Muscle layer of duodenum (tissue), 2 donors: ENCODE data around the gene CDC42EP5.

ENCODE experiments used
- H3K27ac ChIP-seq: one replicate; pipeline ENCODE4 v1.7.0; 2013; ENCODE audit warnings: mild to moderate bottlenecking, low read length
- H3K27me3 ChIP-seq: one replicate; pipeline ENCODE4 v1.7.0; 2013; ENCODE audit warnings: low read depth, mild to moderate bottlenecking, control low read depth, low read length
- H3K36me3 ChIP-seq, 2 donors: one replicate each; pipeline ENCODE4 v1.7.0; 2013; ENCODE audit warnings: low read length in 2 of 2, control low read depth in 1 of 2, mild to moderate bottlenecking in 1 of 2; ENCODE audit not compliant: insufficient read depth in 2 of 2, control insufficient read depth in 1 of 2
- H3K4me1 ChIP-seq, 2 donors: one replicate each; pipeline ENCODE4 v1.7.0; 2013; ENCODE audit warnings: low read length in 2 of 2, mild to moderate bottlenecking in 2 of 2, control low read depth in 1 of 2, moderate library complexity in 1 of 2; ENCODE audit not compliant: insufficient read depth in 2 of 2, control insufficient read depth in 1 of 2
- H3K4me3 ChIP-seq, 2 donors: one replicate each; pipeline ENCODE4 v1.7.0; 2013; ENCODE audit warnings: low read length in 2 of 2, low read depth in 1 of 2, mild to moderate bottlenecking in 1 of 2
- H3K9me3 ChIP-seq, 2 donors: one replicate each; pipeline ENCODE4 v1.7.0; 2013; ENCODE audit warnings: low read length in 2 of 2, control low read depth in 1 of 2, mild to moderate bottlenecking in 1 of 2; ENCODE audit not compliant: control insufficient read depth in 1 of 2
- donor health status: healthy.

Gene CDC42EP5

GRCh38 chr19:54460230-54461005 lies 12.7 kb downstream of the CDC42EP5 start:
- Histone ChIP-seq H3K27ac (no peak overlapping the region), H3K4me3 (no peak overlapping the region), H3K36me3 (peaks cover 40 to 65% of the 10 kb centered on the region in 2 donors), H3K9me3 (no peaks in the 10 kb centered on the region), H3K4me1 (peaks cover 4 to 33% of the 10 kb centered on the region in 2 donors), H3K27me3 (no peaks in the 10 kb centered on the region)

- Histone ChIP-seq H3K4me1 (peaks cover 4 to 33% of the 10 kb centered on the region in 2 donors), H3K27ac (no peak overlapping the region), H3K36me3 (peaks cover 49 to 74% of the 10 kb centered on the region in 2 donors), H3K9me3 (no peaks in the 10 kb centered on the region), H3K4me3 (no peak overlapping the region), H3K27me3 (no peaks in the 10 kb centered on the region)
These were observed 13.5 kb downstream of the CDC42EP5 start for GRCh38 chr19:54459282-54460229.

- Histone ChIP-seq H3K4me3 (no peak overlapping the region), H3K27me3 (no peaks in the 10 kb centered on the region), H3K27ac (no peak overlapping the region), H3K4me1 (peaks cover under 1 to 25% of the 10 kb centered on the region in 2 donors), H3K36me3 (peaks cover 57 to 82% of the 10 kb centered on the region in 2 donors), H3K9me3 (no peaks in the 10 kb centered on the region)
These were observed 14.3 kb downstream of the CDC42EP5 start for GRCh38 chr19:54458648-54459281.

- no peak overlapping the region for H3K27ac ChIP-seq
- H3K4me3 ChIP-seq = no peak overlapping the region
- peaks cover 64 to 89% of the 10 kb centered on the region in 2 donors for H3K36me3 ChIP-seq
- H3K27me3 ChIP-seq = no peaks in the 10 kb centered on the region
- peaks cover 0 to 31% of the 10 kb centered on the region in 2 donors for H3K4me1 ChIP-seq
- no peaks in the 10 kb centered on the region for H3K9me3 ChIP-seq
These were observed 15.1 kb downstream of the CDC42EP5 start for GRCh38 chr19:54457773-54458647.

GRCh38 chr19:54456423-54457373 lies 16.4 kb downstream of the CDC42EP5 start:
- Histone ChIP-seq H3K4me1 (peaks cover 0 to 21% of the 10 kb centered on the region in 2 donors), H3K27ac (no peak overlapping the region), H3K4me3 (no peak overlapping the region), H3K36me3 (peaks cover 78 to 97% of the 10 kb centered on the region in 2 donors), H3K9me3 (no peaks in the 10 kb centered on the region), H3K27me3 (no peaks in the 10 kb centered on the region)

- Histone ChIP-seq H3K4me3 (no peak overlapping the region), H3K4me1 (peaks cover 5 to 21% of the 10 kb centered on the region in 2 donors), H3K27ac (no peak overlapping the region), H3K27me3 (no peaks in the 10 kb centered on the region), H3K9me3 (no peaks in the 10 kb centered on the region), H3K36me3 (peaks cover 84 to 95% of the 10 kb centered on the region in 2 donors)
These were observed 17.2 kb downstream of the CDC42EP5 start for GRCh38 chr19:54455786-54456422.

GRCh38 chr19:54454781-54455675 lies 18.1 kb downstream of the CDC42EP5 start:
- no peaks in the 10 kb centered on the region for H3K27me3 ChIP-seq
- no peak overlapping the region for H3K4me3 ChIP-seq
- H3K36me3 ChIP-seq = peaks cover 82 to 89% of the 10 kb centered on the region in 2 donors
- H3K27ac ChIP-seq = no peak overlapping the region
- no peaks in the 10 kb centered on the region for H3K9me3 ChIP-seq
- H3K4me1 ChIP-seq = peaks cover 8 to 25% of the 10 kb centered on the region in 2 donors

- Histone ChIP-seq H3K27ac (no peak overlapping the region), H3K4me3 (no peak overlapping the region), H3K36me3 (peaks cover 73 to 84% of the 10 kb centered on the region in 2 donors), H3K27me3 (no peaks in the 10 kb centered on the region), H3K9me3 (no peaks in the 10 kb centered on the region), H3K4me1 (peaks cover 8 to 27% of the 10 kb centered on the region in 2 donors)
These were observed 18.9 kb downstream of the CDC42EP5 start for GRCh38 chr19:54453921-54454780.
